ES-I3 (cell line): ENCODE data around the gene UBASH3A.

Experiments used
- H3K36me3 ChIP-seq: 2 replicates; pipeline ENCODE4 v1.6.1; 2013; ENCODE audit warnings: mild to moderate bottlenecking, low read length, control low read depth, moderate library complexity; ENCODE audit not compliant: insufficient read depth
- H3K4me1 ChIP-seq: 2 replicates; pipeline ENCODE4 v1.6.1; 2013; ENCODE audit warnings: mild to moderate bottlenecking, control low read depth, low read length; ENCODE audit not compliant: insufficient read depth
- H3K9ac ChIP-seq: 2 replicates; pipeline ENCODE4 v1.6.1; 2013; ENCODE audit warnings: low read depth, mild to moderate bottlenecking, low read length, moderate library complexity
- H3K9me3 ChIP-seq: 2 replicates; pipeline ENCODE4 v1.6.1; 2013; ENCODE audit warnings: mild to moderate bottlenecking, low read length, moderate library complexity; ENCODE audit not compliant: control insufficient read depth, insufficient read depth

UBASH3A gene

DNA sequence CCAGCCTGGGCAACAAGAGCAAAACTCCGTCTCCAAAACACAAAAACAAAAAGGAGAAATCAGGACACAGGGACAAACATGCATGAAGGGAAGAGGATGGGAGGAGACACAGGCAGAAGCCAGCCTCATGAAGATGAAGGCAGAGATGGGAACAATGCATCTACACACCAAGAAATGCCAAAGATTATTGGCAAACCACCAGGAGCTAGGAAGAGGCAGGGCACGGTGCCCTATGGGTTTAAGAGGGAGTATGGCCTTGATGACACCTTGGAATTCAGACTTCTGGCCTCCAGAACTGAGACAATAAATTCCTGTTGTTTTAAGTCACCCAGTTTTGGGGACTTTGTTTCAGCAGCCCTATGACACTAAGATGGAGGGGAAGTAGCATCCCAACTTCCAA is 13.0 kb upstream of the UBASH3A start:
- no peak overlapping the region for H3K9ac ChIP-seq
- peaks cover 9% of the 10 kb centered on the region for H3K4me1 ChIP-seq
- H3K36me3 ChIP-seq = no peaks in the 10 kb centered on the region
- no peaks in the 10 kb centered on the region; the same call in 1 of the 2 replicates for H3K9me3 ChIP-seq

DNA sequence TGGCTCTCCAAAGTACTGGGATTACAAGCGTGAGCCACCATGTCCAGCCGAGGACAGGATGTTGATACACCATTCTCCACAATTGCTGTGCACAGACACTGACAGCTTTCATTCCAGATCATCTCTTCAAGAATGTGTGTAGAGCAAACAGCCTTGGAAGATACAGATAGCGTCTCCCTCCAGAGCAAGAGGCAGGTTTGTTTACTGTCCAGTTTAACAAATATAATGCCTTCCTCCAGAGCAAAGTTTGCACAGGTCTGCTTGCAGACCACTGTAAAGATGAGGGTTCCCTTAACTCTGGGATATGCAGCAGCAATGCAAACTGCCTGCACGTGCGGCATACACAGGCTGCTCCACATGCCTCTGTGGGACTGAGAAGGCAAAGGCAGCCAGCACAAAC is 12.4 kb upstream of the UBASH3A start:
- Histone ChIP-seq H3K4me1 (peaks cover 15% of the 10 kb centered on the region), H3K9ac (no peak overlapping the region), H3K36me3 (no peaks in the 10 kb centered on the region), H3K9me3 (no peaks in the 10 kb centered on the region; the same call in 1 of the 2 replicates)

DNA sequence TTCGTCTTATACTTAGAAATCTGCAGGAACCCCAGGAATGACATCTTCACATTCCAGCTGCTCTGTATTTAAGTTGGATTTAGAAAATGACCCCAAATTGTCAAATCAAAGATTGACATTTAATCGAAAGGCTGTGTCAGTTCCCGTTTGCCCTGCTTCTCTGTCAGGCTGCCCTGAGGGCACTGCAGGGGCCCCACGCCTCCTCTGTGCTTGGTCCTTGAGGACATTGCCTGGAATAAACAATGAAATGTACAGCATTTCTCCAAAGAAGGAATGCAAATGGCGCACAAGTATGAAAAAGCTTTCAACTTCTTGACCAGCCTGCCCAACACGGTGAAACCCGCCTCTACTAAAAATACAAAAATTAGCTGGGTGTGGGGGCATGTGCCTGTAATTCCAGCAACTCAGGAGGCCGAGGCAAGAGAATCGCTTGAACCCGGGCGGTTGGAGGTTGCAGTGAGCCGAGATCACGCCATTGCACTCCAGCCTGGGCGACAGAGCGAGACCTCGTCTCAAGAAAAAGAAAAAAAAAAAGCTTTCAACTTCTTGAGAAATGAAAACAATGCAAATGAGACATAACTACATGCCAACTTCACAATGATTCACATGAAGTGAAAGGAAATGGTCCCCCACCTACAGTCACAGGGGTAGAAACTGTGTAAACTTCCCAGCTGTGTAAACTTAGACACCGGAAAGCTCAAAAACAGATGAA is 10.8 kb upstream of the UBASH3A start:
- no peaks in the 10 kb centered on the region; the same call in 1 of the 2 replicates for H3K9me3 ChIP-seq
- H3K4me1 ChIP-seq = peaks cover 17% of the 10 kb centered on the region
- H3K9ac ChIP-seq = no peak overlapping the region
- H3K36me3 ChIP-seq = no peaks in the 10 kb centered on the region

DNA sequence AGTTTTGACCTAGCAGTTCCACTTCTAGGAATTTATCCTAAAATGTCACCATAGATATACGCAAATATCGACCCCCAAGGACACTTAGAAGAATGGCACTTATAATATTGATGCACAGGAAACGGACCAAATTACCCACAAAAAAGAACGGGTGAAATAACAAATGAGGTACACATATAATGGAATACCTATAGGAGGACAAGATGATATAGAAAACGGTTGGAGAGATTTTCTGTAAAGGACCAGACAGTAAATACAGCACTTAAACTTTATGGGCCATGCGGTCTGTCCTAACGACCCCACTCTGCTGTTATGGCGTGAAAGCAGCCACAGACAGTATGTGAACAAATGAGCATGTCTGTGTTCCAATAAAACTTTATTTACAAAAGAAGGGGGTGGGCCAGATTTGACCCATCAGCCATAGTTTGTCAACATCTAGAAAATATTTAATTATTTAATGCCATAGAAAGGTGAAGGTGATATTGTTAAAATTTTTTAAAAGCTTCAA is 10.2 kb upstream of the UBASH3A start:
- Histone ChIP-seq H3K36me3 (no peaks in the 10 kb centered on the region), H3K9ac (no peak overlapping the region), H3K4me1 (peaks cover 19% of the 10 kb centered on the region), H3K9me3 (no peaks in the 10 kb centered on the region; the same call in 1 of the 2 replicates)

DNA sequence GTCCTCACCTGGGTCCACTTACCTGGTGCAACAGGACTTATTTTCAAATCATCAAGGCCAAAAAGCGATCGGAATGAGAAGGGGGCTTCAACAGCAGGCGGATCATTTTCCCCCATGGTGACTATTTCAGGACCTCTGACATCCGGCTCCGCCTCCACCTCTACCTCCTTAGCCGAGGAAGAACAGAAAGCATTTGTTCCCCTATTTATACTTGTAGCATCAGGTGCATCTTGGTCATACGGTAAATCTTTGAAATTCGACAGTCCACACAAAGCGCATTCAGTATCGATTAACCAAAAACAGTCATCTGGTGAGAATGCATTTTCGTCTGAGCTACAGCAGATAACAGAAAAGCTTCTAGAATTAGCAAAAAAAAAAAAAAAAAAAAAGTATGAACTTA is 8.4 kb upstream of the UBASH3A start:
- H3K9me3 ChIP-seq = no peaks in the 10 kb centered on the region
- H3K4me1 ChIP-seq = peaks cover 13% of the 10 kb centered on the region; the same call in 1 of the 2 replicates
- H3K36me3 ChIP-seq = no peaks in the 10 kb centered on the region
- H3K9ac ChIP-seq = no peak overlapping the region

DNA sequence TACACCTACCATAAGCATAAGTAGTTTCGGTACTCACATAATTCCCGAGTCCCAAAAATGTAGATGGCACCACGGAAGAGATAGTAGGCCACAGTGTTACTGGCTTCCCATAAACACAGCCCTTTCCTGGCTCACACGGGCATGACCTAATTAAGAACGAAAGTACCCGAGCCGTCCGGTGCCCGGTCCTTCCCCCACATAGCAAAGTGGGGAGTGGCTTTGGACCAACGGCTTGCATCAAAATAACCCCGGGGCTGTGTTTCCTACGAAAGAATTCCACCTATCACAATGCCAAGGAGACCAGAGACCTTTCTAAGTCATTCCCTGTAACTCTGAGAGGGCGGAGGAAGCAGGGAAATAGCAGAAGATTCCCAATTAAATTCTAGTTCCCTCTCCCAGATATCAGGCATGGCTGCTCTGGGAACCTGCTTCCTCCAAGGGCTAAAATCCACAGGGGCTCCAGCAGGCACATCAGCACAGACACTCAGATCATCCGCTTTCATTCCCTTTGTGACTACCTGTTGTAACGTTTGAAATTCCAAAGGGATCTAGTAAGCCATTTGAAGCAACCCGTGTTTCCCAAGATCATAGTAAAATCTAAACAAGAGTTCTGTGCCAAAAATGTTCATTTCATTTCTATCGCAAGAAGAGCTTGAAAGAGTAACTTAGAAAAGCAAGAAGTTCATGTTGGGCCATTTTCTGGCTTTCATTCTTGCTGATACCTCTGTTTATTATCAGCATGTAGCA is 7.6 kb upstream of the UBASH3A start, which contains the start of gene TMPRSS3:
TSS of gene TMPRSS3 (minus strand) at position 148 of the 747 bp plus-strand sequence. CDS start 635 bp downstream, outside the sequence.
- Histone ChIP-seq H3K9me3 (no peaks in the 10 kb centered on the region), H3K36me3 (no peaks in the 10 kb centered on the region), H3K4me1 (peaks cover 13% of the 10 kb centered on the region; the same call in 1 of the 2 replicates), H3K9ac (no peak within 1 kb of the TSS; the same call in 1 of the 2 replicates)

DNA sequence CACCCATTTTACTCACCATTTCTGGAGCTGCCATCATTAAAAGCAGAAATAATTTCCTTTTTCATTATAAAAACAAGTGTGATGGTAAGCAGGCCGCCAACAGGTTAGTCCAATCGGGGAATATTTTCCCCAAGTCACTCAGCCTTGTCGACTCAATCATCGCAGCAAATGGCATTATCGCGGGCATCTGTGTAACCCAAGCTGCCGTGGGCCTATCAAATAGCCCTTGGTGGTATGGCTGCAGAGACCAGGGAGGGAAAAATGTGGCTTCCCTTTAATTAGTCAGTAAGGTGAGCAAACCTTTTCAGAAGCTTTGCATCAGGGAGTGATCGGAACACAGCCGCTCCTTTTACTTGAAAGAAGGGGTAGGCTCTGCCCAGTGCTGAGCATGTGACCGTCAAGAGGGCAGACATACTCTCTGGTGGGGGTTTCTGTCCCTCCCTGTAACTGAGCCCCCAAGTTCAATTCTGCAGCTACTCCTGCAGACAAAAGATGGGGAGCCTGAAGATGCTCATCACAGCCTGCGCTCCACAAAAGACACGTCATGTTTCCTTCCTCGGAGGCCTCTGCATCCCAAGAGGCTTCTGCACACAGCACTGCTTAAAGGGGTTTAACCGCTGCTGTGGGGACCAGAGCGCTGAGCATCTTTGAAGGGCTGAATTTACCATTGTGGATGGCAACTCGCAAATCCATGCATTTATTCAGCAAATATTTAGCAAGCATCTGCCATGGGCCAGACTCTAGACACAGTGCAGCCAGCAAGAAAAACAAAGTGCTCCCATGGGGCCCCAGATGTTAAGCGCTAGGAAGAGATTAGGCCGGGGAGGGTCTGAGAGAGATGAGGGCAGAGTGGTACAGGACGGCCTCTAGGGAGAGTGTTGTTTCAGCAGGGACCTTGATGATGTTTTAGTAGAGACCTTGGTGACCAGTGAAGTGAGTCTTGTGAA is 6.6 kb upstream of the UBASH3A start:
- Histone ChIP-seq H3K4me1 (peaks cover 13% of the 10 kb centered on the region; the same call in 1 of the 2 replicates), H3K36me3 (no peaks in the 10 kb centered on the region), H3K9ac (no peak overlapping the region), H3K9me3 (peaks cover 5% of the 10 kb centered on the region)

DNA sequence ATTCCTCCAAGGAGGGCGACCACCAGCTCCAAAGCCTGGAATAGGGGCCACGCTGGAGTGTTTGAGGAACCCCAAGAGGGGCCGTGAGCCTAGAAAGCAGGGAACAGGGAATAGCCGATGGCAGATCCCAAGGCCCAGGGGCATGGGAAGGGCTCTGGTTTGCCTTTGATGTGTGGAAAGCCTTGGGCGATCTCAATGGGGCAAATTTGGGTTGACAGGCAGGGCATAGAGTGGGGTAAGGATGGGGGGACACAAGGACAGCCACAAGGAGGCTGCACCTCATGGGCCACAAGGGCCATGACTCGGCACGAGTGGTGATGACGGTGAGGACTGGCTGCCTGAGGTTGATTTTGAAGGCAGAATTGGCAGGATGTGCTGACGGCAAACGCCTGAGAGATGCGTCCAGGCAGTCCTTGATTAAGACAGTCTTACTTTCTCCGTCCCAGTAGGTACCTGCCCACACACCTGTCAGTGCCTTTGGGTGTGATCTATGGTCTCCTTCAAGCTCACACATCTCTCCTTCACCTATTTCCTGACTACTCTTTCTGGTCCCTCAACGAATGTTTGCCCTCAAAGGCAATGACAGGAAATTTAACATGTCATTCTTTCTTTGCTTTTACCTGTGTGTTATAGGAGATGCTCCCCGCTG is 5.8 kb upstream of the UBASH3A start:
- no peak overlapping the region for H3K9ac ChIP-seq
- peaks cover 13% of the 10 kb centered on the region; the same call in 1 of the 2 replicates for H3K4me1 ChIP-seq
- no peaks in the 10 kb centered on the region for H3K36me3 ChIP-seq
- H3K9me3 ChIP-seq = peaks cover 5% of the 10 kb centered on the region

DNA sequence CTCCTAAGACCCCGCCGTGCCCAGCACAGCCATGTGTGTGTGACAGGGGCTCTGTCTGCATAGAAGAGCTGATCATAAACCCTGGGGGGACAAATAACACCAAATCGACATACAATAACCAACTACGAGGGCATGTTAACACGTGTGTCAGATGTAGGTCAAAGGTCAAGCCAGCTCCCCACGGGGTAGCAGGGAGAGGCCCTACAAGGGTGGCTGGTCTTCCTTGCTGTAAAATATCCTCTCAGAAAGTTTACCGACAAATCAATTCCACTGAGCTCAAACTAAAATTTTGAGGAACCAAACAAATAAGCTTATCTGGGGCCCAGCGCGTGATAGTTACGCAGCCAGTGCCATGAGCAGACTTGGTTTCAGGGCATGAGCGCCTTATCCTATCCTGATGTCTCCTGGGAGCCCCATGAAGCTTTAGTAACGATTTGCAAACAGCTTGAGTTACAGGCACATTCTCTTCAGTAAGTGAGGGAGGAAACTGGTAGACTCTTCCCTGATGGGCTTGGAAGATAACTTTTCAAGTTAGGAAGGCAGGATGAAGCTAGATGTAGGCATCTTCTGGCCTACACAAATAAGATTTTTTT is 5.2 kb upstream of the UBASH3A start:
- Histone ChIP-seq H3K9me3 (peaks cover 5% of the 10 kb centered on the region), H3K4me1 (peaks cover 13% of the 10 kb centered on the region; the same call in 1 of the 2 replicates), H3K9ac (no peak overlapping the region), H3K36me3 (no peaks in the 10 kb centered on the region)

DNA sequence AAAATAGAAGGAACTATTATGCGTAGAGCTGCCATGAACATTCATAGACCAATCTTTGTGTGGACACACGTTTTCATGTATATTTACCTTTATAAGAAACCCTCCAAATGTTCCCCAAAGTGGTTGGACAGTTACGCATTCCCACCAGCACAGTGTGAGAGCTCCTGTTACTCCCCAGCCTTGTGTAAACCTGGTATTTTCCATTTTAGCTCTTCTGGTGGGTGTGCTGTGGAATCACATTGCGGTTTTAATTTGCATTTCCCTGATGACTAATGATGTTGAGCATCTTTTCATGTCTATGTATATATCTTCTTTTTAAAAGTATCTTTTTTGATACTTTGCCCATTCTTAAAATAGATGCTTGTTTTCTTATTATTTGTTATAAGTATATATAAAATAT is 3.2 kb upstream of the UBASH3A start:
- Histone ChIP-seq H3K36me3 (no peaks in the 10 kb centered on the region), H3K9ac (no peak overlapping the region), H3K9me3 (peaks cover 5% of the 10 kb centered on the region), H3K4me1 (peaks cover 13% of the 10 kb centered on the region; the same call in 1 of the 2 replicates)

DNA sequence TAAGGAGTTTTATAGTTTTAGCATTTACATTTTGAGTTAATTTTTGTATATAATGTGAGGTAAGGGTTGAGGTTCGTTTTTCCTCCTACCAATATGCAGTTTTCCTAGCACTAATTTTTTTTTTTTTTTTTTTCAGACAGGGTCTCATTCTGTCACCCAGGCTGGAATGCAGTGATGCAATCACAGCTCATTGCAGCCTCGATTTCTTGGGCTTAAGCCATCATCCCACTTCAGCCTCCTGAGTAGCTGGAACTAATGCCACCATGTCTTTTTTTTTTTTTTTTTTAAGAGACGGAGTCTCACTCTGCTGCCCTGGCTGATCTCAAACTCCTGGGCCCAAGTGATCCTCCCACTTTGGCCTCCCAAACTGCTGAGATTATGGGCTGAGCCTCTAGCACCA is 2.5 kb upstream of the UBASH3A start:
- Histone ChIP-seq H3K4me1 (peaks cover 9% of the 10 kb centered on the region; the same call in 1 of the 2 replicates), H3K36me3 (no peaks in the 10 kb centered on the region)

DNA sequence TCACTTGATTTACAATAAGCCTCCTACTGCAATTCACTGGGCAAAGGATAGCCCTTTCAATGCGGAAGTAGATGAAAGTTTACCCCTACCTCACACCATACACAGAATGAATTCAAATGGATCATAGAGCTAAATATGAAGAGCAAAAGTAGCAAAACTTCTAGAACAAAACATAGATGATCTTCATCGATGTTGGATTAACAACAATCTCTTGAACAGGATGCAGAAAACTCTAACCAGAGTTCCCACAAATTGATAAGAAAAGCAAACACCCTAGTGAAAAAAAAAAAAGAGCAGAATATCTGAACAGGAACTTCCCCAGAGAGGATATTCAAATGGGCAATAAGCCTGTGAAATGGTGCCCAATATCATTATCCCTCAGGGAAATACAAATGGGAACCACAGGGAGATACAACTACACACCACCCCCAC is 1.9 kb upstream of the UBASH3A start:
- peaks cover 5% of the 10 kb centered on the region; the same call in 1 of the 2 replicates for H3K4me1 ChIP-seq
- H3K9ac ChIP-seq = no peak overlapping the region
- H3K36me3 ChIP-seq = no peaks in the 10 kb centered on the region
- H3K9me3 ChIP-seq = peaks cover 5% of the 10 kb centered on the region

More for the DNA sequence above, 2.5 kb upstream of the UBASH3A start:
- Histone ChIP-seq H3K9ac (no peak overlapping the region), H3K9me3 (peaks cover 5% of the 10 kb centered on the region)

DNA sequence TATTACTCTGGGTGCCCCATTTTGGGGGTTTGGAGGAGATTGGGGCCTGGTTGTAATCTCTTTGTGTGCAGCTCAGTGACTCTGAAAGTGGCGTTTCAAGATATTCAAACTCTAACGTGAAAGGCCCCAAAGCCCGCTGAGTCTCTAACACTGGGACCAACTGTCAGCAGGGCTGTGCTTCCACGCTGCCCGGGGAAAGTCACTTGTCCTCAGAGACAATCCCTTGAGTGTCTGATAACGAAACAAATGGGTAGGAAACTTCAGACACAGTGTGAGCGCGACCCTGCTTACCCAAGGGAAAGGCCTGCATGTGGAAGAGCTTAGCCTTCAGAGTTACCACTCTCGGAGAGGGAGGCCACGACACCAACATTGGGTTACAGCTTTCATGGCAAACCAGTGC is 837 bp downstream of the UBASH3A start:
- Histone ChIP-seq H3K9me3 (peaks cover 5% of the 10 kb centered on the region), H3K4me1 (no peaks in the 10 kb centered on the region; the same call in 1 of the 2 replicates), H3K9ac (no peak overlapping the region), H3K36me3 (no peaks in the 10 kb centered on the region)
